Gastroesophageal sphincter (tissue), 4 donors: ENCODE data around the gene DIP2C. TPM values are rescaled to one million over a fixed set of nuclear protein-coding genes. Genes with fewer than 3 reads are reported as not detected.
A peak's percentile ranks its signal among the peaks of the same experiment; 100 is the strongest.

Experiments used
- ATAC-seq: fragments of 150-250 bp; one replicate; pipeline ENCODE4 v1.9.1; 2016; ENCODE audit warnings: mild to moderate bottlenecking, moderate library complexity
- H3K27ac ChIP-seq, 4 donors: fragments of 200-600 bp; sonication (generic) in 3 of 4; 1 replicate in 3 of 4; 2 replicates in 1 of 4; pipeline ENCODE4 v1.5.1; 2016 to 2019
- H3K27me3 ChIP-seq: fragments of 200-600 bp; sonication (generic); one replicate; pipeline ENCODE4 v1.5.1; 2019
- H3K36me3 ChIP-seq, 2 donors: fragments of 200-600 bp; sonication (generic); one replicate each; pipeline ENCODE4 v1.5.1; 2019; ENCODE audit warnings: control low read depth in 1 of 2
- H3K4me1 ChIP-seq, 3 donors: fragments of 200-600 bp; sonication (generic); 1 replicate in 2 of 3; 2 replicates in 1 of 3; pipeline ENCODE4 v1.5.1; 2016 to 2019; ENCODE audit warnings: control low read depth in 2 of 3
- H3K4me3 ChIP-seq, 2 donors: fragments of 200-600 bp; sonication (generic); one replicate each; pipeline ENCODE4 v1.5.1; 2019; ENCODE audit warnings: mild to moderate bottlenecking in 1 of 2, moderate library complexity in 1 of 2
- H3K9me3 ChIP-seq, 3 donors: fragments of 200-600 bp; sonication (generic); one replicate each; pipeline ENCODE4 v1.5.1; 2017 to 2019; ENCODE audit warnings: control low read depth in 2 of 3
- EP300 ChIP-seq: sonication (generic); formaldehyde crosslinking; IDR thresholded peaks from one replicate; pipeline ENCODE4 v1.6.1; 2017; ENCODE audit warnings: antibody characterized with exemption, mild to moderate bottlenecking
- POLR2A ChIP-seq, 2 donors: fragments of 450-650 bp; IDR thresholded peaks; one replicate each; pipeline ENCODE4 v1.6.1; 2017; ENCODE audit warnings: antibody characterized with exemption in 2 of 2, mild to moderate bottlenecking in 2 of 2, moderate library complexity in 1 of 2
- POLR2AphosphoS5 ChIP-seq: sonication (generic); formaldehyde crosslinking; IDR thresholded peaks from one replicate; pipeline ENCODE4 v1.6.1; 2017; ENCODE audit warnings: antibody characterized with exemption
- WGBS, 2 donors: methylation state at CpG; one replicate each; pipeline ENCODE4 v1.1.5; 2018; ENCODE audit warnings: low coverage in 1 of 2; 5-methylcytosine and 5-hydroxymethylcytosine counted together
- total RNA-seq, 4 donors: library from RNA; depleted of rRNA; stranded (reverse); fragments of >200 nt; gene quantifications; one replicate each; pipeline ENCODE4 v1.1.0, GENCODE V29; 2016
- TF ChIP-seq, protein P1 (sequence below), 4 experiments: fragments of 200-600 bp in 2 of 4; fragments of 450-650 bp in 2 of 4; sonication (generic) in 1 of 4; IDR thresholded peaks; one replicate each; pipeline ENCODE4 v1.5.1; 2017 to 2019; ENCODE audit warnings: antibody characterized with exemption in 4 of 4, mild to moderate bottlenecking in 2 of 4, moderate library complexity in 2 of 4

DIP2C gene
- total RNA-seq, 4 donors from 2014 or later, result 40.8 to 73.8 (median 47.7) TPM

DNA sequence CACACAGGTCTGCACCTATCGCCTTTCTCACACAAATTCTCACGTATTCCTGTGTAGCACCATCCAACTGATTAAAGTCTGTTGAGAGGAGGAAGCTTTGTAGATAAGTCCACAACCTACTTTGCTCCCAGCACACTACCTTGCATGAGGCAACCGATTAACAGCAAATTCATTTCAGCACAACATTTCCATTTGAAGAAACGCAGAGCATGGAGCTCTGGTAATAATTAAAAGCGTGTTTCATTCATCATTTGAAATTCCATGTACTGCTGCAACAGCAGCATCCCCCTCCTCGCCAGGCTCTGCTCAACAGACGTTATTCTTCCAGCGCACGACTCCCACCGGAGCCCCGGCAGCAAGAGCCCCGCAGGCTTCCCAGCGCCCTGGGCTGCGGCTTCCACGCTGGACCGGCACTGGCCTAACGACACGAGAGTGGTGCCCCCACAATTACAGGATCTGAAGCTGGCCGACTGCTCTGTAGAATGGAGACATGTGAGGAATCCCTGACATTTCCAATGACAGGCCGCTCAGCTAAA, 118.8 kb downstream of the DIP2C start:
- WGBS, 2 donors, result 30 to 55% methylated on average over 3 to 9 of the region's 20 CpGs
- peak overlapping the region in 1 of 2 donors; percentile 1 for H3K4me3 ChIP-seq
- no peak for TF ChIP-seq POLR2A (IDR thresholded peaks at IDR 0.05)
- TF ChIP-seq EP300, result no peak
- TF ChIP-seq, protein P1, sequence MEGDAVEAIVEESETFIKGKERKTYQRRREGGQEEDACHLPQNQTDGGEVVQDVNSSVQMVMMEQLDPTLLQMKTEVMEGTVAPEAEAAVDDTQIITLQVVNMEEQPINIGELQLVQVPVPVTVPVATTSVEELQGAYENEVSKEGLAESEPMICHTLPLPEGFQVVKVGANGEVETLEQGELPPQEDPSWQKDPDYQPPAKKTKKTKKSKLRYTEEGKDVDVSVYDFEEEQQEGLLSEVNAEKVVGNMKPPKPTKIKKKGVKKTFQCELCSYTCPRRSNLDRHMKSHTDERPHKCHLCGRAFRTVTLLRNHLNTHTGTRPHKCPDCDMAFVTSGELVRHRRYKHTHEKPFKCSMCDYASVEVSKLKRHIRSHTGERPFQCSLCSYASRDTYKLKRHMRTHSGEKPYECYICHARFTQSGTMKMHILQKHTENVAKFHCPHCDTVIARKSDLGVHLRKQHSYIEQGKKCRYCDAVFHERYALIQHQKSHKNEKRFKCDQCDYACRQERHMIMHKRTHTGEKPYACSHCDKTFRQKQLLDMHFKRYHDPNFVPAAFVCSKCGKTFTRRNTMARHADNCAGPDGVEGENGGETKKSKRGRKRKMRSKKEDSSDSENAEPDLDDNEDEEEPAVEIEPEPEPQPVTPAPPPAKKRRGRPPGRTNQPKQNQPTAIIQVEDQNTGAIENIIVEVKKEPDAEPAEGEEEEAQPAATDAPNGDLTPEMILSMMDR (IDR thresholded peaks at IDR 0.05), result no peak
- TF ChIP-seq POLR2AphosphoS5, result no peak

DNA sequence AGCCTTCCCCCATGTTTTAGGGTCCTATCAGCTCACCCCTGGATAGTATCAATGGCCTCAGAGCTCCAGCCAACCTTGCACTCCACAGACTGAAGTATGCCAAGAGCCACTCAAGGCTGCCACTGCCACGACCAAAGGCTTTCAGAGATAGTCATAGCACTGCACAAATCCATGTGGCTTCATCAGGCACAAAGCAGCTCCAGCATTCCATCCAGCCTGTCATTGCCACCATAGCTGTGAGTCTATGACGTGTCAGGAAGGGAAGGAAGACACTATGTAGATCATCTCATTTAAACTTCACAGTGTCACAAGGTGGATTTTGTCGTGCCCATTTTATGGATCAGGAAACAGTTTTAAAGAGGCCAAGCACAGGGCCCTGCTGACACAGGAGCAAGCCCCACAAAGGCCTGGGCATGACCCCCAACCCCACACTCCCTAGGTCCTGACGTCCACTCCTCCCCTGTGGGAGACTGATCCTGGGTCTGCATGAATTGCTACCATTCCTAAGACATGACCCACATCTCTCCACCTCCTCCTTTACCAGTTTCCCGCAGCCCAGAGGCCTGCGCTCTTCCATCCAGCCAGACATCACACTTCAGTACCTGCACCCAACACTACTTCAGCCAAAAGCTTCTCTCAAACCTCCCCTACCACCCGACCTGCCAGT, 119.4 kb downstream of the DIP2C start:
- no peaks in the 10 kb centered on the region for H3K36me3 ChIP-seq
- ATAC-seq, result no peak
- H3K27ac ChIP-seq, result peak overlapping the region in 3 of 4 donors; percentile 67 to 80 (median 72)
- TF ChIP-seq POLR2A (IDR thresholded peaks at IDR 0.05) (no peak), EP300 (no peak), POLR2AphosphoS5 (no peak)
- TF ChIP-seq, protein P1 (IDR thresholded peaks at IDR 0.05), result no peak
- 56 to 82% methylated on average over 3 to 6 of the region's 7 CpGs for WGBS, 2 donors
- H3K4me1 ChIP-seq, result peaks cover 0 to 72% (median 0%) of the 10 kb centered on the region in 3 donors
- H3K4me3 ChIP-seq, result no peak overlapping the region
- H3K9me3 ChIP-seq, result peaks cover 0 to 7% (median 0%) of the 10 kb centered on the region in 3 donors
- no peaks in the 10 kb centered on the region for H3K27me3 ChIP-seq

More for the DNA sequence above, 118.8 kb downstream of the DIP2C start:
- Histone ChIP-seq H3K27ac (peak overlapping the region; percentile 16 to 80 (median 70)), H3K36me3 (no peaks in the 10 kb centered on the region), H3K9me3 (peaks cover 0 to 7% (median 0%) of the 10 kb centered on the region in 3 donors), H3K27me3 (no peaks in the 10 kb centered on the region), H3K4me1 (peaks cover 0 to 72% (median 4%) of the 10 kb centered on the region in 3 donors)
- no peak for ATAC-seq

DNA sequence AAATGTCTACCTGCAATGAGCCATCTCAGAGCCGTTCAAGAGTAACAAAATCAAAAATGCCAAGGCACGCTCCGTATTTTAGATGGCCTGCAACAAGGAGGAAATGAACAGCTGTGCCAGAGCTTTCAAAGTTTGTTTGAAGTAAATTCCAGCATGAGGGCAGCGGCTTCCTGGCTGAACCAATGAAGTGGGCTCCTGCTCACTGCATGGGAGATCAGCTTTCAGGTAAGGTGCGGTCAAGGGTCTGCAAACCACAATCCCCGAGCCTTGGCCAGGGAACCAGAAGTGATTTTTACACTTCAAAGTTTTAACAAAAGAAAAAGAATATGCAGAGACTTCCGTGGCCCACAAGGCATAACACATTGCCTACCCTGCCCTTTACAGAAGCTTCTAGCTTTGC, 120.6 kb downstream of the DIP2C start:
- Histone ChIP-seq H3K9me3 (peaks cover 0 to 8% (median 0%) of the 10 kb centered on the region in 3 donors), H3K36me3 (no peaks in the 10 kb centered on the region), H3K27me3 (no peaks in the 10 kb centered on the region), H3K4me3 (no peak overlapping the region), H3K27ac (no peak overlapping the region), H3K4me1 (peaks cover 0 to 70% (median 0%) of the 10 kb centered on the region in 3 donors)
- TF ChIP-seq, protein P1 (IDR thresholded peaks at IDR 0.05), result no peak
- TF ChIP-seq POLR2A (IDR thresholded peaks at IDR 0.05), result no peak
- no peak for TF ChIP-seq POLR2AphosphoS5
- TF ChIP-seq EP300, result no peak
- no peak for ATAC-seq
- WGBS, 2 donors, result 94 to 97% methylated on average over 4 to 6 of the region's 7 CpGs

DNA sequence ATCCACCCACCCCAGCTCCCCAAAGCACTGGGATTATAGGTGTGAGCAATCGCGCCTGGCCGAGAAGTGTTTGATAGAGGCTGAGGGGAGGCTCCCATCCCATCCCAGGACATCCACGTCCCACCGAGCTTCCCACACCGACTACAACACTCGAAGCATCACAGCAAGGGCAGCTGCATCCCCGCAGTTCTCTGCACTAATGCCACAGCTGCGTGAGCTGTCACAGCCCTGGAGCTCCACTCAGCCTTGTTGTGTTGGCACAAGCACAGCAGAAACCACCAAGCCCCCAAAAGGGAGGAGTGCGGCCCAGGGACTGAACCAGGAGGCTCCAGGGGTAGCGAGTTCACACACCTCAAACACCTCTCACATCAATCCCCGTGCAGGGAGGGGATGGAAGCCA, 121.6 kb downstream of the DIP2C start:
- ATAC-seq, result no peak
- Histone ChIP-seq H3K27ac (no peak overlapping the region), H3K4me3 (no peak overlapping the region), H3K4me1 (peaks cover 0 to 72% (median 0%) of the 10 kb centered on the region in 3 donors), H3K27me3 (no peaks in the 10 kb centered on the region), H3K36me3 (no peaks in the 10 kb centered on the region), H3K9me3 (peaks cover 0 to 12% (median 0%) of the 10 kb centered on the region in 3 donors)
- 67% methylated on average over 1 of the region's 12 CpGs; no CpG with 5 or more reads in 1 of the 2 donors for WGBS, 2 donors
- TF ChIP-seq POLR2A (IDR thresholded peaks at IDR 0.05) (no peak), POLR2AphosphoS5 (no peak), EP300 (no peak)
- TF ChIP-seq, protein P1 (IDR thresholded peaks at IDR 0.05), result no peak
